ENCODE results near the gene CLDN2.
"Not testable (repeated sequence)": the region's sequence is repeated elsewhere in the genome, so short reads cannot be mapped to it uniquely, and the experiment has no call there.

Gene CLDN2

DNA sequence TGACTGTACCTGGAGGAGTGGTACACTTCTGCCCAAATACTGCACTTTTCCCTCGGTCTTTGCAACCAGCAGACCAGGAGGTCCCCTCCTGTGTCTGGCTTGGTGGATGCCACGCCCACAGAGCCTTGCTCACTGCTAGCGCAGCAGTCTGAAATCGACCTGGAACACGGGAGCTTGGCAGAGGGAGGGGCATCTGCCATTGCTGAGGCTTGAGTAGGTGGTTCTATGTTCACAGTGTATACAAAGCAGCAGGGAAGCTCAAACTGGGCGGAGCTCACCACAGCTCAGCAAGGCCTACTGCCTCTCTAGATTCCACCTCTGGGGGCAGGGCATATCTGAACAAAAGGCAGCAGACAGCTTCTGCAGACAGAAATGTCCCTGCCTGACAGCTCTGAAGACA, 46.3 kb downstream of the CLDN2 start:
- DNase-seq, result not testable (repeated sequence)

GRCh38 chrX:106972896-106973295, 52.7 kb downstream of the CLDN2 start:
- DNase-seq, result no peak

GRCh38 chrX:106973433-106974149, 53.4 kb downstream of the CLDN2 start:
- no peak for DNase-seq

- DNase-seq, result no peak
Observed at GRCh38 chrX:106976416-106976815, 56.2 kb downstream of the CLDN2 start.

Data from activated CD4-positive, alpha-beta T cell treated with anti-CD3 and anti-CD28 coated beads for 48 hours (primary cell).